HL-60/S4 treated with retinoic acid at 250 ng/mL for 4 days and 3 days (cell line): Measurements from ENCODE around the gene ZBTB7A.

Experiments used
- in situ Hi-C: fragments of 300-500 bp; cut with MboI; formaldehyde crosslinking; loops from 2 replicates; pipeline ENCODE4 v1.7.0; 2022; ENCODE audit warnings: low sequenced_read_pairs

ZBTB7A gene

DNA sequence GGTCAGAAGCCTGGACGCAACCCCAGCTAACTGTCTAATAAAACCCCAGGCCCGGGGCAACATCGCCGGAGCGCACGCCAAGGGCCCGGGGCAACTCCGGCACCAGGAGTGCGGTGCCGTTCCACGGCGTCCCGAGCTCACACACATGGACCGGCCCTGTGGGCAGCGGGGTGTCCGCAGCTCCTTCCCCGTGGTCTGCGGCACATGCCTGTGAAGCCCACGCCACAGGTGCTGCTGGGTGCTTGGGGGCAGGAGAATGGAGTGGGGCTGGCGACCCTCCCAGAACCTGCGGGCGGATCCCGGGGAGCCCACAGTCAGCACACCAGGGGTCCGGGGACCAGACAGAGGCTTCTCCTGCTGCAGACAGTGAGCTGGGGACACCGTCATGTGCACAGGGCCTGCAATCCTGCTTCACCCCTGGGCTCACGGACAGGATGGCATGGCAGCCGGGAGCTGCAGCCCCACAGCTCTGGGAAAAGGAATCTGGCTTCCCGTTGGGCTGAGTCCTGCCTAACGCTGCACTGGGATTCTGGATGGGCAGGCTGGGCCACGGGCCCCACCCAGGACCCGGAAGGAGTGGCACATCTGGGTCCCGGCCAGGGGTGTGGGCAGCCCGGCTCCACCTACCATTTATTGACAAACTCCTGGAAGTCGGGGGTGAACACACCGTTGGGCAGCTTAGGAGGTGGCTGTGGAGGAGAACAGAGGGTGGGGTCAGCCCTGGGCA is 28.2 kb upstream of the ZBTB7A start:
- in situ Hi-C loops, result no loop called here

DNA sequence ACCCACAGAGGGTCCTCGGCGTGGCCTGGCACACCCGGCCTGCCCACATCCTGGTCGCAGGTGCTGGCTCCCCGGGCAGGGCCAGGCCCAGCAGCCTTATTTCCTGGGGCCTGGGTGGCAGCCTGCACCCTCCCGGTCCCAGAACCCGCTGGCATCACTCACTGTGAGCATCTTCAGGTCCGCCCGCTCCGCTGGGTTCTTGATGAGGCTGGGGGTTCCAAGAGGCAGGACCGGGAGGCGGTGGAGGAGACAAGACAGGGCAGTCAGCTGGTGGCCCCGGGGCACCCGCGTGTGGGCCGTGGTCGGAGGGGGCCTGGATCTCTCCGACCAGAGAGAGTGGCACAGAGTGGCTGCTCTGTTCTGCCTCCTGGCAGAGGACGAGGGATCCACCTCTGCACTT is 27.6 kb upstream of the ZBTB7A start:
- in situ Hi-C loops, result no loop called here

GRCh38 chr19:4093643-4094175 is 27.0 kb upstream of the ZBTB7A start:
- in situ Hi-C loops, result no loop called here

DNA sequence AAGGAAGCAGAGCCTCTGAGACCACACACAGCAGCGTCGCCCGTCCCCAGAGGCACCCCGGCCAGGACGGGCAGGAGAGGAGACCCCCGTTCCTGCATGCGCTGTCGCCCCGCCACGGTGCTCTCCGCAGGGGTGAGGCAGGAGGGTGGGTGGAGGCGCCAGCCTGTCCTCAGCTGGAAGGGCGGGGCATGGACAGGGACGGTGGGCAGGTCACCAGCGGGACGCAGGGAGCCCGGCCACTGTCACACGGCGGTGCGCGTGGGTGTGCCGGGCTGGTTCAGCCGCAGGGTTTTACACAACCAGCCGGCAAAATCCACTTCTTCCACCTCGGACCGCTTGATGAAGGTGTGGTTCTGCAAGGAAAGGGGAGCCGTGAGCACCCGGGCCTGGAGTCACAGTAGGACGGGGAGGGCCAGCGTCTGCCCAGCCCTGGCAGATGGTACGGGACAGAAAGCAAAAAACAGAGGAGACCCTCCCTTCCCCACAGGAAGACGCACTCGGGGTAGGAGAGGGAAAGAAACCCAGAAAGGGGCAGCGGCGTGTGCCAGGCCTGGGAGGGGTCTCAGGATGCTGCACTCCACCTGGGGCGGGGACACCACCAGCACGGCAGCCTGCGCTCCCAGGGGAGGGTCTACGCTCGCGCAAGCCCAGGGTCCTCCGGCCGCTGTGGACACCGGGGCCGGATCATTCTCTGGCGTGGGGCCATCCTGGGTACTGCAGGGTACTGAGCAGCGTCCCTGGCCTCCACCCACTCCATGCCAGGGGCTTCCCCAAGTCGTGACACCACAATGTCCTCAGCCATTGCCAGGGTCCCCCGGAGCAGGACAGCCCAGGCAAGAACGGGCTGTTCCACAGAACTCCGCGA is 23.9 kb upstream of the ZBTB7A start:
- in situ Hi-C loops, result no loop called here

GRCh38 chr19:4089946-4090345 is 23.2 kb upstream of the ZBTB7A start:
- in situ Hi-C loops, result no loop called here

GRCh38 chr19:4089400-4089908 is 22.8 kb upstream of the ZBTB7A start:
- in situ Hi-C loops, result no loop called here

DNA sequence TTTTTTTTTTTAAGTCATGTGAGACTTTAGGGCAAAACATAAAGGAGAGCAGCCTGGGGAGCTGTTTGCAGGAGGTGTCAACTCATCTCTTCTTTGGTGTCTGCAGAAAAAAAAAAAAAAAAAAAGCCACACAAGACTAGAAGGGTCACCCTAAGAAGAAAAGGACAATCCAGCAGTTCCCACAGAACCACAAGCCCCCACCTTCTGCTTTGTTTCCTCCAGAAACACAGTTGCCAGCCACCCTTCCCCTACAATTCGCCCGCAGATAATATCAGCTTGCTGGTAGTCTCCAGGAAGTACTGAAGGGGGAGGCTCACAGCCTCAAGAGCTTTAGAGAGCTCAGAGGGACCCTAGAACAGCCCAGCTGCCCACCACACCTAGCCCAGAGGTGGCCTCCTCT is 22.3 kb upstream of the ZBTB7A start:
- in situ Hi-C loops, result no loop called here

GRCh38 chr19:4087787-4088679 is 21.3 kb upstream of the ZBTB7A start:
- in situ Hi-C loops, result no loop called here

DNA sequence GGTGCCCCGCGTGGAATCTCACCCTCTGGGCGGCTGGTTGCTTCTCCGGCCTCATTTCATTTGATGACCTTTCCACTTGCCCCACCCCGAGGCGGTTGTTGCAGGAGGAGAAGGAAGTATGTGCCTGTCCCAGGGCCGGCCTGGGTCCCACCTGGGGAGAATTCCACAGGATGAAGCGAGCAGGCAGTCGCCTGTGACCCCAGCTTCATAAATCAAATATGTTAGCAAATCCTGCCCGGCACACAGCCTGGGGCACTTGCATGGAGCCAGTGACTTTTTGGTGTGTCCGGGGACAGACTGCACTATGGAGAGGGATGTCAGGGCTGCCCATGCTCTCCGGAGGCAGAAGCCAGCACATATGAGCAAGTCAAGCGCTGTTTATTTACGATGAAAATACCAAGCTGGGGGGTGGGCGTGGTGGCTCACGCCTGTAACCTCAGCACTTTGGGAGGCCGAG is 19.7 kb upstream of the ZBTB7A start:
- in situ Hi-C loops, result no loop called here

DNA sequence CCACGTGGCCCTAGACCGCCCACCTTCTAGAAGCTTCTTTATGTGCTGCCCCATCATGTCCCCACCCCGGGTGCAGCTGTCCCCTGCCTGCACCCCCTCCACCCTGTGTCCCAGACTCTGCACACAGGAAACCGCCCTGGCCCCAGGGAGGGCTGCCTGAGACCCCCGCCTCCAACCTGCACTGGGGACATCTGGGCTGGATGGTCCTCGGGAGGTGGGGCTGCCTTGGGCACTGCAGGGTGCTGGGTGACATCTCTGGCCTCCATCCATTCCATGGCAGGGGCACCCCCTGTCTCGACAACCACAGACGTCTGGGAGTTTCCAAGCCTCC is 17.8 kb upstream of the ZBTB7A start:
- in situ Hi-C loops, result no loop called here

GRCh38 chr19:4083677-4084546 is 17.2 kb upstream of the ZBTB7A start:
- in situ Hi-C loops, result no loop called here

DNA sequence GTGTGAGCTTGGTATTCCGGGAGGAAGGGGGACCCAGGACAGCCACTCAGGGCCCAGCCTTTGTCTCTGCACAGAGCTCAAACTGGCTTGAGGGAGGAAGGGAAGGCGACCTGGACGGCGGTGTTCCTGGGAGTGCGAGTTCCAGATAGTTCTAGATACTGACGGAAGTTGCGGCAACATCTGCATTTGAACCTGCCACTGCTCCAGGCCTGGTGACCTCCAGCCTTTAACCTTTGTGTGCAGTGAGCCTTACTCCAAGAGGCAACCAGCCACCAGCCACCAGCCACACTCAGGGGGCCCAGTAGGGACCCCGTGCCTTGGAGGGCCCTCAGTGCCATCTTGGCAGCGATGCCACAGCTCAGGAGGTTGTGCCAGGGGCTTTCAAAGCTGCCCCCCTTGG is 15.5 kb upstream of the ZBTB7A start:
- in situ Hi-C loops, result no loop called here

DNA sequence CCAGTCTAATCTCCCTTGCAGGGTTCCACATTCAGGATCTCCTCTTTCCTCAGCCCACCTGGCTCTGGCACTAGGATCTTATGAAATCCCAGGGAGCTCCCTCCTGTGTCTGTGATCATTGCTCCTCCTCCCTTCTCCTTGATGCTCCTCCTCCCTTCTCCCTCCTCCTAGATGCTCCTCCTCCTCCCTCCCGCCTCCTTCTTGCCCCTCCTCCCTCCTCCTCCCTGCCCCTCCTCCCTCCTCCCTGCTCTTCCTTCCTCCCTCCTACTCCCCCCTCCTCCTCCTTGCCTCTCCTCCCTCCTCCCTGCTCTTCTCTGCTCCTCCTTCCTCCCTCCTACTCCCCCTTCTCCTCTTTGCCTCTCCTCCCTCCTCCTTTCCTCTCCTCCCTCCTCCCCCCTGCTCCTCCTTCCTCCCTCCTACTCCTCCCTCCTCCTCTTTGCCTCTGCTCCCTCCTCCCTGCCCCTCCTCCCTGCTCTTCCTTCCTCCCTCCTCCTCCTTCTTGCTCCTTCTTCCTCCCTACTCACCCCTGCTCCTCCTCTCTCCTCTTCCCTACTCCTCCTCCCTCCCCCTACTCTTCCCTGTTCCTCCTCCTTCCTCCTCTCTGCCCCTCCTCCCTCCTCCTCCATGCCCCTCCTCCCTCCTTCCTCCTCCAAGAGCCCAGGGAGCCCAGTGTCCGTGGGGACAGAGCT is 14.9 kb upstream of the ZBTB7A start:
- in situ Hi-C loops, result no loop called here

DNA sequence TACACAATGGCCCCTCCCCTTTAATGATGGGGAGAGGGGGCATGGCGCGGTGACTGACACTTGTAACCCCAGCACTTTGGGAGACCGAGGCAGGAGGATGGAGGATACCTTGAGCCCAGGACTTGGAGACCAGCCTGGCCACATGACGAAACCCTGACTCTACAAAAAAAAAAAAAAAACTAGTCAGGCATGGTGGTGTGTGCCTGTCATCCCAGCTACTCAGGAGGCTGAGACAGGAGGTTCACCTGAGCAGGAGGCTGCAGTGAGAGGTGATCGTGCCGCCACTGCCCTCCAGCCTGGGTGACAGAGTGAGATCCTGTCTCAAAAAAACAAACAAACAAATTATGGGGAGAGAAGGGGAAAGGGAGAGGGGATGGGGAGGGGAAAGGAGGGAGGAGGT is 13.8 kb upstream of the ZBTB7A start:
- in situ Hi-C loops, result no loop called here

- in situ Hi-C loops, result no loop called here
These were observed 11.3 kb upstream of the ZBTB7A start for GRCh38 chr19:4077800-4078684.

DNA sequence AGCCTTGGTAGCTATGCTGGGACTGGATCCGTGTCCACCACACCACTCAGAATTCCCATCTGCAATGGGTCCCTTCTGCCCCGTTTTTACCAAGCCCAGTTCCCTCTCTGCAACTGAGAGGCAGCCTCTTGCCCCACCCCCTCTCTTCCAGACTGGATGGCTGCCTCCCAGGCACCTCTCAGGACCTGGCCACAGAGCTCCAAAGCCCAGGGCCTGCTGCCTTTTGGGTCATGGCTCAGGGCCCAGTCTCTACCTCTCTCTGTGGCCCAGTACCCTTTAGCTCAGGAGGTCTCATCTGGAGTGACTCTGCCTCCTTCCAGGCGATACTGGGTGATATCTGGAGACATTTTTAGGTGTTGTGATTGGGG is 10.3 kb upstream of the ZBTB7A start:
- in situ Hi-C loops, result no loop called here

- in situ Hi-C loops, result no loop called here
These were observed 8.7 kb upstream of the ZBTB7A start for GRCh38 chr19:4075373-4075772.

- in situ Hi-C loops, result no loop called here
These were observed 4.9 kb upstream of the ZBTB7A start for GRCh38 chr19:4071610-4072009.
